GM18507 (cell line): ENCODE measurements around the gene METTL26.

Experiments used
- DNase-seq: peaks from one replicate; pipeline ENCODE4 v3.0.0; 2011; ENCODE audit warnings: low read depth; ENCODE audit not compliant: insufficient read length; ENCODE audit errors: extremely low spot score
- FAIRE-seq: peaks from 2 replicates; lab custom pipeline; 2011; peaks lifted over from hg19 to GRCh38; lab: Jason Lieb, UNC

Gene METTL26

GRCh38 chr16:660459-661183 lies 24.5 kb upstream of the METTL26 start:
- FAIRE-seq (peak; percentile 66), DNase-seq (peak; percentile 88)

GRCh38 chr16:660132-660458 lies 24.0 kb upstream of the METTL26 start:
- DNase-seq (no peak), FAIRE-seq (no peak)

- DNase-seq (no peak), FAIRE-seq (no peak)
These were observed 23.5 kb upstream of the METTL26 start for GRCh38 chr16:659618-660017.

GRCh38 chr16:658679-659571 lies 22.8 kb upstream of the METTL26 start:
- DNase-seq (no peak), FAIRE-seq (no peak)

- DNase-seq: no peak
- no peak for FAIRE-seq
These were observed 21.4 kb upstream of the METTL26 start for GRCh38 chr16:657487-657886.

- no peak for DNase-seq
- no peak for FAIRE-seq
These were observed 17.9 kb upstream of the METTL26 start for GRCh38 chr16:654034-654433.

GRCh38 chr16:652454-653305 lies 16.6 kb upstream of the METTL26 start:
- no peak for FAIRE-seq

GRCh38 chr16:651844-652243 lies 15.7 kb upstream of the METTL26 start:
- DNase-seq: no peak
- no peak for FAIRE-seq

More at GRCh38 chr16:652454-653305, 16.6 kb upstream of the METTL26 start:
- no peak for DNase-seq

- no peak for DNase-seq
- FAIRE-seq: no peak
These were observed 13.5 kb upstream of the METTL26 start for GRCh38 chr16:649631-650030.

GRCh38 chr16:648781-649589 lies 12.9 kb upstream of the METTL26 start, which contains the start of gene WDR90:
Gene WDR90, plus strand, starts transcription at chr16:649365. Its CDS starts 52 bp downstream, at chr16:649417.
- DNase-seq: peak; percentile 98
- peak; percentile 94 for FAIRE-seq

GRCh38 chr16:648071-648780 lies 12.1 kb upstream of the METTL26 start:
- peak; percentile 71 for FAIRE-seq
- peak; percentile 57 for DNase-seq

- no peak for FAIRE-seq
These were observed 11.2 kb upstream of the METTL26 start for GRCh38 chr16:647173-647902.

GRCh38 chr16:646679-647172 lies 10.6 kb upstream of the METTL26 start:
- no peak for FAIRE-seq
- DNase-seq: no peak

More at GRCh38 chr16:647173-647902, 11.2 kb upstream of the METTL26 start:
- DNase-seq: no peak

- no peak for FAIRE-seq
- DNase-seq: no peak
These were observed 10.0 kb upstream of the METTL26 start for GRCh38 chr16:645852-646678.

GRCh38 chr16:644556-644955 lies 8.5 kb upstream of the METTL26 start:
- DNase-seq (no peak), FAIRE-seq (no peak)

- FAIRE-seq (no peak), DNase-seq (no peak)
These were observed 6.9 kb upstream of the METTL26 start for GRCh38 chr16:643050-643368.
